ENCODE data around the gene CCDC184.

DNA sequence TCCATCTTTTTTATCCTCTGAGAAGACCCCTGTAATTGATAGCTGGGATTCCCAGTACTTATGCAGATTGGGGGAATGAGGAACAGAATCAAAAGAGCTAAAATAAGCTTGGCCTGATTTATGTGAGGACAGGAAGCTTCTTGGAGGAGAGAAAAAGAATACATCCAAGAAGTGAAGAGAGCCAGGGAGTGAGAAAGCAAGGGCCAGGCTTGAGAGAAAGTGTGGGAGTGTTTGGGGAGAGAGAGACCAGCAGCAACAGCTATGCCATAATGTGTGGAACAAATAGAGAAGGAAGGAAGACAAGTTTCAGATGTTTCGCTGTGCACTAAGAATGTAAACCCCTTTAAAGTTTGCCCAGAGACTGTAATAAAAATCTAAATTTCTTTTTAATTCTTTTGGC lies 4.0 kb upstream of the CCDC184 start:
- TF ChIP-seq, protein P1, sequence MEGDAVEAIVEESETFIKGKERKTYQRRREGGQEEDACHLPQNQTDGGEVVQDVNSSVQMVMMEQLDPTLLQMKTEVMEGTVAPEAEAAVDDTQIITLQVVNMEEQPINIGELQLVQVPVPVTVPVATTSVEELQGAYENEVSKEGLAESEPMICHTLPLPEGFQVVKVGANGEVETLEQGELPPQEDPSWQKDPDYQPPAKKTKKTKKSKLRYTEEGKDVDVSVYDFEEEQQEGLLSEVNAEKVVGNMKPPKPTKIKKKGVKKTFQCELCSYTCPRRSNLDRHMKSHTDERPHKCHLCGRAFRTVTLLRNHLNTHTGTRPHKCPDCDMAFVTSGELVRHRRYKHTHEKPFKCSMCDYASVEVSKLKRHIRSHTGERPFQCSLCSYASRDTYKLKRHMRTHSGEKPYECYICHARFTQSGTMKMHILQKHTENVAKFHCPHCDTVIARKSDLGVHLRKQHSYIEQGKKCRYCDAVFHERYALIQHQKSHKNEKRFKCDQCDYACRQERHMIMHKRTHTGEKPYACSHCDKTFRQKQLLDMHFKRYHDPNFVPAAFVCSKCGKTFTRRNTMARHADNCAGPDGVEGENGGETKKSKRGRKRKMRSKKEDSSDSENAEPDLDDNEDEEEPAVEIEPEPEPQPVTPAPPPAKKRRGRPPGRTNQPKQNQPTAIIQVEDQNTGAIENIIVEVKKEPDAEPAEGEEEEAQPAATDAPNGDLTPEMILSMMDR (IDR thresholded peaks at IDR 0.05): no peak
- TF ChIP-seq POLR2AphosphoS5 (IDR thresholded peaks at IDR 0.05; ENCODE audit: low read depth, low read length): no peak
- TF ChIP-seq SIN3A (IDR thresholded peaks at IDR 0.05; ENCODE audit: borderline replicate concordance, low read depth, low read length): no peak
- no peak for TF ChIP-seq TCF12 (IDR thresholded peaks at IDR 0.05)
- no peak for TF ChIP-seq EP300 (IDR thresholded peaks at IDR 0.05; ENCODE audit: borderline replicate concordance in 1 of 2, low read depth in 1 of 2, low read length in 1 of 2)
- no peak for TF ChIP-seq RAD21 (IDR thresholded peaks at IDR 0.05; ENCODE audit: low read length)
- no peak for TF ChIP-seq REST (IDR thresholded peaks at IDR 0.05; ENCODE audit: low read depth, low read length)
- TF ChIP-seq MXI1 (IDR thresholded peaks at IDR 0.05; ENCODE audit: low read depth, low read length): no peak
- TF ChIP-seq JUND (IDR thresholded peaks at IDR 0.05): no peak
- no peak for TF ChIP-seq SMC3 (IDR thresholded peaks at IDR 0.05; ENCODE audit: low read depth, low read length)

All from SK-N-SH (cell line).